HCT116 (cell line): ENCODE measurements around the gene IGLL5. TPM values are rescaled to one million over a fixed set of nuclear protein-coding genes. Genes with fewer than 3 reads are reported as not detected.

ENCODE experiments used
- ATAC-seq: fragments of 200-7000 bp; cut with Tn5 transposase; 2 replicates; pipeline ENCODE4 v1.9.1; 2020; ENCODE audit warnings: mild to moderate bottlenecking, moderate library complexity
- BruUV-seq: library from RNA; stranded (reverse); fragments of 400-500 nt; replicated peaks from 2 replicates; lab custom pipeline; 2021; lab: Mats Ljungman, UMichigan
- CTCF ChIA-PET: fragments of 300-600 bp; sonication (Branson Sonifier 250); formaldehyde crosslinking; loops from one replicate; lab custom pipeline; 2021; ENCODE audit warnings: antibody characterized with exemption; lab: Charles Lee
- POLR2A ChIA-PET: fragments of 300-600, 350-600 bp; sonication (Branson Sonifier 250); formaldehyde crosslinking; loops from one replicate; lab custom pipeline; 2021; ENCODE audit warnings: antibody characterized with exemption; lab: Charles Lee
- RAD21 ChIA-PET, 2 experiments: fragments of 300-600 bp; sonication (Branson Sonifier 250); formaldehyde crosslinking; loops; one replicate each; lab custom pipeline; 2023; ENCODE audit warnings: low total read pairs in 2 of 2; ENCODE audit not compliant: uncharacterized antibody in 2 of 2, unreplicated experiment in 2 of 2, low non-redundant PET in 1 of 2; lab: Charles Lee
- DNase-seq: peaks from one replicate; pipeline ENCODE4 v3.0.0-alpha.2; 2010; ENCODE audit warnings: low read depth, low spot score
- H2AFZ ChIP-seq: fragments of 200-600 bp; shearing (Covaris generic), sonication (generic); 2 replicates; pipeline ENCODE4 v1.6.1; 2017; ENCODE audit warnings: low read depth, mixed run types, mixed read lengths, antibody characterized with exemption, low read length; ENCODE audit not compliant: poor library complexity, severe bottlenecking
- H3K27ac ChIP-seq: 2 replicates; pipeline ENCODE4 v1.5.1; 2012; ENCODE audit warnings: low read depth, low read length
- H3K27me3 ChIP-seq: fragments of 200-600 bp; sonication (generic); 2 replicates; pipeline ENCODE4 v1.6.1; 2016; ENCODE audit warnings: mixed run types, low read length, mixed read lengths; ENCODE audit not compliant: insufficient read depth
- H3K36me3 ChIP-seq, 2 experiments: fragments of 200-500 bp in 1 of 2; fragments of 200-600 bp in 1 of 2; sonication (Bioruptor generic) in 1 of 2; sonication (generic) in 1 of 2; 2 replicates each; pipeline versions ENCODE4 v1.5.1 to v1.6.1; 2014 to 2016; ENCODE audit warnings: low read length in 2 of 2, inconsistent platforms in 1 of 2, mixed read lengths in 1 of 2, mixed run types in 1 of 2; ENCODE audit not compliant: insufficient read depth in 2 of 2, control insufficient read depth in 1 of 2
- H3K4me1 ChIP-seq, 2 experiments: fragments of 200-600 bp in 1 of 2; sonication (generic) in 1 of 2; 2 replicates each; pipeline versions ENCODE4 v1.5.1 to v1.6.1; 2012 to 2017; ENCODE audit warnings: low read length in 2 of 2, inconsistent platforms in 1 of 2, mild to moderate bottlenecking in 1 of 2, mixed read lengths in 1 of 2, mixed run types in 1 of 2, moderate library complexity in 1 of 2; ENCODE audit not compliant: insufficient read depth in 2 of 2, control insufficient read depth in 1 of 2
- H3K4me2 ChIP-seq: fragments of 200-600 bp; sonication (generic); 2 replicates; pipeline ENCODE4 v1.6.1; 2017; ENCODE audit warnings: mixed run types, low read length, mixed read lengths
- H3K4me3 ChIP-seq, 2 experiments: fragments of 200-600 bp in 1 of 2; sonication (generic) in 1 of 2; replicated peaks in 1 of 2; 2 replicates each; pipeline ENCODE4 v1.5.1; 2011 to 2016; ENCODE audit warnings: low read length in 2 of 2, control low read depth in 1 of 2, low read depth in 1 of 2, mild to moderate bottlenecking in 1 of 2, mixed read lengths in 1 of 2, mixed run types in 1 of 2
- H3K79me2 ChIP-seq: fragments of 200-600 bp; sonication (generic); 2 replicates; pipeline ENCODE4 v1.6.1; 2017; ENCODE audit warnings: mild to moderate bottlenecking, mixed run types, low read length, moderate library complexity, mixed read lengths; ENCODE audit not compliant: insufficient read depth
- H3K9ac ChIP-seq: fragments of 200-600 bp; sonication (generic); 2 replicates; pipeline ENCODE4 v1.6.1; 2016; ENCODE audit warnings: low read length, mixed read lengths
- H3K9me2 ChIP-seq: fragments of 200-600 bp; sonication (generic), shearing (Covaris generic); 2 replicates; pipeline ENCODE4 v1.6.1; 2017; ENCODE audit warnings: mixed run types, mild to moderate bottlenecking, moderate library complexity; ENCODE audit not compliant: insufficient read depth
- H3K9me3 ChIP-seq, 2 experiments: fragments of 200-500 bp in 1 of 2; fragments of 200-600 bp in 1 of 2; sonication (Bioruptor generic) in 1 of 2; sonication (generic) in 1 of 2; 2 replicates each; pipeline ENCODE4 v1.6.1; 2014 to 2017; ENCODE audit warnings: low read length in 2 of 2, mixed read lengths in 2 of 2, inconsistent platforms in 1 of 2, low read depth in 1 of 2, mild to moderate bottlenecking in 1 of 2, mixed run types in 1 of 2, moderate library complexity in 1 of 2; ENCODE audit not compliant: control insufficient read depth in 1 of 2, insufficient read depth in 1 of 2
- H4K20me1 ChIP-seq: fragments of 200-600 bp; sonication (generic), shearing (Covaris generic); 2 replicates; pipeline ENCODE4 v1.6.1; 2017; ENCODE audit warnings: mixed run types, mild to moderate bottlenecking, moderate library complexity; ENCODE audit not compliant: insufficient read depth
- CBX3 ChIP-seq: IDR thresholded peaks from 2 replicates; pipeline ENCODE4 v1.6.1; 2012; ENCODE audit warnings: low read depth
- CEBPB ChIP-seq: IDR thresholded peaks from 2 replicates; pipeline ENCODE4 v1.6.1; 2012; ENCODE audit warnings: low read depth
- EGR1 ChIP-seq: IDR thresholded peaks from 2 replicates; pipeline ENCODE4 v1.6.1; 2012; ENCODE audit warnings: low read depth
- POLR2AphosphoS5 ChIP-seq: IDR thresholded peaks from 2 replicates; pipeline ENCODE4 v1.6.1; 2011; ENCODE audit warnings: mild to moderate bottlenecking, low read depth, low read length, moderate library complexity
- RAD21 ChIP-seq: IDR thresholded peaks from 2 replicates; pipeline ENCODE4 v1.6.1; 2012; ENCODE audit warnings: low read depth, mild to moderate bottlenecking
- SIN3A ChIP-seq: IDR thresholded peaks from 2 replicates; pipeline ENCODE4 v1.6.1; 2012; ENCODE audit warnings: low read depth
- SP1 ChIP-seq: IDR thresholded peaks from 2 replicates; pipeline ENCODE4 v1.6.1; 2012; ENCODE audit warnings: low read depth
- SRF ChIP-seq: IDR thresholded peaks from 2 replicates; pipeline ENCODE4 v1.6.1; 2012; ENCODE audit warnings: low read depth
- TCF7L2 ChIP-seq: IDR thresholded peaks from 2 replicates; pipeline ENCODE4 v1.7.0; 2011; ENCODE audit warnings: borderline replicate concordance, inconsistent platforms; ENCODE audit not compliant: insufficient read depth, insufficient read length; ENCODE audit errors: extremely low read depth
- ZNF274 ChIP-seq: fragments of 200-500 bp; sonication (Bioruptor generic); IDR thresholded peaks from 2 replicates; pipeline ENCODE4 v1.6.1; 2014; ENCODE audit warnings: mild to moderate bottlenecking, low read depth, low read length, inconsistent platforms
- intact Hi-C: fragments of 100-400 bp; cut with micrococcal nuclease; formaldehyde crosslinking; loops from 2 replicates; pipeline ENCODE4 v1.10.0; 2022
- total RNA-seq: library from RNA; stranded (reverse); gene quantifications from one replicate; pipeline ENCODE4 v1.2.1, GENCODE V29; 2021; ENCODE audit not compliant: unreplicated experiment
- TF ChIP-seq, protein P1 (sequence below): IDR thresholded peaks from 2 replicates; pipeline ENCODE4 v1.6.1; 2012; ENCODE audit warnings: low read depth
- TF ChIP-seq, protein P2 (sequence below): IDR thresholded peaks from 2 replicates; pipeline ENCODE4 v1.6.1; 2012
- TF ChIP-seq, protein P3 (sequence below), 3 experiments: fragments of 200-600 bp in 1 of 3; sonication (generic) in 1 of 3; IDR thresholded peaks in 2 of 3; conservative IDR thresholded peaks in 1 of 3; 2 replicates each; pipeline ENCODE4 v1.5.1; 2012 to 2017; ENCODE audit warnings: low read depth in 2 of 3, low read length in 2 of 3, antibody characterized with exemption in 1 of 3, borderline replicate concordance in 1 of 3, control low read depth in 1 of 3, mild to moderate bottlenecking in 1 of 3, mixed read lengths in 1 of 3, mixed run types in 1 of 3, moderate library complexity in 1 of 3; ENCODE audit not compliant: insufficient read depth in 1 of 3
- TF ChIP-seq, protein P4 (sequence below): IDR thresholded peaks from 2 replicates; pipeline ENCODE4 v1.6.1; 2012

IGLL5 gene
- total RNA-seq, 1 experiment from 2014 or later = not detected

DNA sequence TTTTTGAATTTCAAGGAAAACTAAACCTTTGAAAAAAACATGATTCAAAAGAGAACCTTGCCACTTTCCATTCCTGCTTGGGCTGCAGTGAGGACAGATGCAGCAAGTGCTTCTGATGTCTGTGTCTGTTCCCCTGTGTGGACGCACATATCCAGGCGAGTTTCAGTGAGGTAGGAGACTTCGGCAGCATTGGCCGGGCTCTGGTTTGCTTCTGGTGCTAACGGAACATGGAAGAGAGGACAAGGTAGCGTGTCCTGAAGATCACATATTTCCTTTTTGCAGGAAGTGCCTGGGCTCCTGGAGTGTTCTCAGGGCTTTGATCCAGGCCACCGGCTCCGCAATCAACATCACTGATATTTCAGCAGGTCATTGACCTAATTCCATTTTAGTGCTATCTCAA is 33.1 kb upstream of the IGLL5 start:
- no peak overlapping the region for H2AFZ ChIP-seq
- peaks cover 3 to 5% of the 10 kb centered on the region in 2 experiments; a peak in 1 of 4 replicates for H3K4me1 ChIP-seq
- CTCF ChIA-PET = interaction anchor here (1.1 kb wide), 1 partner anchor 268 kb away, joined by 5 read pairs; no protein-coding TSS in a partner anchor
- no peaks in the 10 kb centered on the region for H3K9me2 ChIP-seq
- no TSS peak for BruUV-seq
- H4K20me1 ChIP-seq = no peaks in the 10 kb centered on the region
- no peak overlapping the region for H3K9ac ChIP-seq
- H3K27me3 ChIP-seq = peaks cover 28% of the 10 kb centered on the region
- H3K27ac ChIP-seq = no peak overlapping the region
- no peak for ATAC-seq
- POLR2A ChIA-PET = no interaction called here
- RAD21 ChIA-PET = no interaction called here
- intact Hi-C loops = no loop called here
- no peak overlapping the region for H3K4me3 ChIP-seq
- no peaks in the 10 kb centered on the region for H3K9me3 ChIP-seq
- TF ChIP-seq, protein P1, sequence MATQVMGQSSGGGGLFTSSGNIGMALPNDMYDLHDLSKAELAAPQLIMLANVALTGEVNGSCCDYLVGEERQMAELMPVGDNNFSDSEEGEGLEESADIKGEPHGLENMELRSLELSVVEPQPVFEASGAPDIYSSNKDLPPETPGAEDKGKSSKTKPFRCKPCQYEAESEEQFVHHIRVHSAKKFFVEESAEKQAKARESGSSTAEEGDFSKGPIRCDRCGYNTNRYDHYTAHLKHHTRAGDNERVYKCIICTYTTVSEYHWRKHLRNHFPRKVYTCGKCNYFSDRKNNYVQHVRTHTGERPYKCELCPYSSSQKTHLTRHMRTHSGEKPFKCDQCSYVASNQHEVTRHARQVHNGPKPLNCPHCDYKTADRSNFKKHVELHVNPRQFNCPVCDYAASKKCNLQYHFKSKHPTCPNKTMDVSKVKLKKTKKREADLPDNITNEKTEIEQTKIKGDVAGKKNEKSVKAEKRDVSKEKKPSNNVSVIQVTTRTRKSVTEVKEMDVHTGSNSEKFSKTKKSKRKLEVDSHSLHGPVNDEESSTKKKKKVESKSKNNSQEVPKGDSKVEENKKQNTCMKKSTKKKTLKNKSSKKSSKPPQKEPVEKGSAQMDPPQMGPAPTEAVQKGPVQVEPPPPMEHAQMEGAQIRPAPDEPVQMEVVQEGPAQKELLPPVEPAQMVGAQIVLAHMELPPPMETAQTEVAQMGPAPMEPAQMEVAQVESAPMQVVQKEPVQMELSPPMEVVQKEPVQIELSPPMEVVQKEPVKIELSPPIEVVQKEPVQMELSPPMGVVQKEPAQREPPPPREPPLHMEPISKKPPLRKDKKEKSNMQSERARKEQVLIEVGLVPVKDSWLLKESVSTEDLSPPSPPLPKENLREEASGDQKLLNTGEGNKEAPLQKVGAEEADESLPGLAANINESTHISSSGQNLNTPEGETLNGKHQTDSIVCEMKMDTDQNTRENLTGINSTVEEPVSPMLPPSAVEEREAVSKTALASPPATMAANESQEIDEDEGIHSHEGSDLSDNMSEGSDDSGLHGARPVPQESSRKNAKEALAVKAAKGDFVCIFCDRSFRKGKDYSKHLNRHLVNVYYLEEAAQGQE = no peak
- TF ChIP-seq EGR1 (no peak), ZNF274 (no peak), SRF (no peak), CEBPB (no peak), CBX3 (no peak), TCF7L2 (no peak), SP1 (no peak), RAD21 (no peak), SIN3A (no peak), POLR2AphosphoS5 (no peak)
- TF ChIP-seq, protein P2, sequence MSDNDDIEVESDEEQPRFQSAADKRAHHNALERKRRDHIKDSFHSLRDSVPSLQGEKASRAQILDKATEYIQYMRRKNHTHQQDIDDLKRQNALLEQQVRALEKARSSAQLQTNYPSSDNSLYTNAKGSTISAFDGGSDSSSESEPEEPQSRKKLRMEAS = no peak
- TF ChIP-seq, protein P3, sequence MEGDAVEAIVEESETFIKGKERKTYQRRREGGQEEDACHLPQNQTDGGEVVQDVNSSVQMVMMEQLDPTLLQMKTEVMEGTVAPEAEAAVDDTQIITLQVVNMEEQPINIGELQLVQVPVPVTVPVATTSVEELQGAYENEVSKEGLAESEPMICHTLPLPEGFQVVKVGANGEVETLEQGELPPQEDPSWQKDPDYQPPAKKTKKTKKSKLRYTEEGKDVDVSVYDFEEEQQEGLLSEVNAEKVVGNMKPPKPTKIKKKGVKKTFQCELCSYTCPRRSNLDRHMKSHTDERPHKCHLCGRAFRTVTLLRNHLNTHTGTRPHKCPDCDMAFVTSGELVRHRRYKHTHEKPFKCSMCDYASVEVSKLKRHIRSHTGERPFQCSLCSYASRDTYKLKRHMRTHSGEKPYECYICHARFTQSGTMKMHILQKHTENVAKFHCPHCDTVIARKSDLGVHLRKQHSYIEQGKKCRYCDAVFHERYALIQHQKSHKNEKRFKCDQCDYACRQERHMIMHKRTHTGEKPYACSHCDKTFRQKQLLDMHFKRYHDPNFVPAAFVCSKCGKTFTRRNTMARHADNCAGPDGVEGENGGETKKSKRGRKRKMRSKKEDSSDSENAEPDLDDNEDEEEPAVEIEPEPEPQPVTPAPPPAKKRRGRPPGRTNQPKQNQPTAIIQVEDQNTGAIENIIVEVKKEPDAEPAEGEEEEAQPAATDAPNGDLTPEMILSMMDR (IDR thresholded peaks at IDR 0.05 in 2 of 3, conservative IDR thresholded peaks at IDR 0.05 in 1 of 3; ENCODE audit: borderline replicate concordance in 1 of 3, insufficient read depth in 1 of 3, low read depth in 2 of 3, low read length in 2 of 3) = no peak
- TF ChIP-seq, protein P4, sequence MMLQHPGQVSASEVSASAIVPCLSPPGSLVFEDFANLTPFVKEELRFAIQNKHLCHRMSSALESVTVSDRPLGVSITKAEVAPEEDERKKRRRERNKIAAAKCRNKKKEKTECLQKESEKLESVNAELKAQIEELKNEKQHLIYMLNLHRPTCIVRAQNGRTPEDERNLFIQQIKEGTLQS = no peak
- TF ChIP-seq, all 23 proteins: peak for 0
- H3K4me2 ChIP-seq = no peak overlapping the region
- no peak for DNase-seq
- no peaks in the 10 kb centered on the region for H3K79me2 ChIP-seq
- no peaks in the 10 kb centered on the region for H3K36me3 ChIP-seq
